COR-L47 (cell line): ENCODE measurements around the gene RNU7-1.

Experiments
- DNase-seq: peaks from one replicate; lab custom pipeline; 2025; lab: John Stamatoyannopoulos, UW

Gene RNU7-1

GRCh38 chr12:6937481-6938352 lies 5.9 kb upstream of the RNU7-1 start:
- DNase-seq = peak; percentile 86

- DNase-seq = no peak
Observed at GRCh38 chr12:6938353-6939190, 5.0 kb upstream of the RNU7-1 start.

GRCh38 chr12:6939191-6939540 lies 4.5 kb upstream of the RNU7-1 start:
- no peak for DNase-seq

GRCh38 chr12:6941267-6941666 lies 2.3 kb upstream of the RNU7-1 start:
- no peak for DNase-seq

- no peak for DNase-seq
Observed at GRCh38 chr12:6941782-6942181, 1.8 kb upstream of the RNU7-1 start.

GRCh38 chr12:6942331-6942665 lies 1.3 kb upstream of the RNU7-1 start:
- DNase-seq = no peak

GRCh38 chr12:6943389-6943721 lies 261 bp upstream of the RNU7-1 start:
- DNase-seq = peak; percentile 61

GRCh38 chr12:6944381-6945186 lies 968 bp downstream of the RNU7-1 start:
- peak; percentile 82 for DNase-seq

GRCh38 chr12:6945613-6946012 lies 2.0 kb downstream of the RNU7-1 start:
- DNase-seq = no peak

GRCh38 chr12:6946033-6946919 lies 2.7 kb downstream of the RNU7-1 start:
- peak; percentile 82 for DNase-seq

- DNase-seq = no peak
Observed at GRCh38 chr12:6946920-6947374, 3.3 kb downstream of the RNU7-1 start.

- no peak for DNase-seq
Observed at GRCh38 chr12:6947615-6948014, 4.0 kb downstream of the RNU7-1 start.

- DNase-seq = no peak
Observed at GRCh38 chr12:6948873-6949594, 5.4 kb downstream of the RNU7-1 start.

- no peak for DNase-seq
Observed at GRCh38 chr12:6950401-6950801, 6.8 kb downstream of the RNU7-1 start.

- no peak for DNase-seq
Observed at GRCh38 chr12:6950811-6951540, 7.4 kb downstream of the RNU7-1 start, which contains the start of gene PTPN6. Gene PTPN6, plus strand, starts transcription at chr12:6951356. Its CDS starts 157 bp downstream, at chr12:6951513.

- no peak for DNase-seq
Observed at GRCh38 chr12:6951551-6952120, 8.0 kb downstream of the RNU7-1 start.

GRCh38 chr12:6952121-6952862 lies 8.7 kb downstream of the RNU7-1 start:
- DNase-seq = no peak

GRCh38 chr12:6952863-6953441 lies 9.3 kb downstream of the RNU7-1 start:
- no peak for DNase-seq
